22Rv1 (cell line): Measurements from ENCODE around the gene KBTBD12.

Source experiments
- CTCF ChIP-seq: fragments of 450-650 bp; IDR thresholded peaks from 2 replicates; pipeline ENCODE4 v1.5.1; 2017; ENCODE audit warnings: mild to moderate bottlenecking
- ZFX ChIP-seq: fragments of 450-650 bp; IDR thresholded peaks from 2 replicates; pipeline ENCODE4 v1.6.1; 2017; ENCODE audit warnings: antibody characterized with exemption, borderline replicate concordance

GRCh38 chr3:127967316-127967715, 52.3 kb downstream of the KBTBD12 start:
- TF ChIP-seq CTCF (no peak), ZFX (no peak)
